Measurements from ENCODE around the gene SERTAD2. TPM values are rescaled to one million over a fixed set of nuclear protein-coding genes. Genes with fewer than 3 reads are reported as not detected.

The SERTAD2 gene
- total RNA-seq, 1 donor from 2014 or later: 9.8 TPM

- H3K36me3 Mint-ChIP-seq (ENCODE audit: low read depth, unreplicated experiment): no peaks in the 10 kb centered on the region
- TF ChIP-seq CTCF (IDR thresholded peaks at IDR 0.05; ENCODE audit: unreplicated experiment): no peak
- no peak for DNase-seq (ENCODE audit: low spot score)
- no peak overlapping the region for H3K27ac Mint-ChIP-seq (ENCODE audit: unreplicated experiment)
- no peaks in the 10 kb centered on the region for H3K9me3 Mint-ChIP-seq (ENCODE audit: unreplicated experiment)
- no peaks in the 10 kb centered on the region for H3K4me1 Mint-ChIP-seq (ENCODE audit: unreplicated experiment)
- H3K4me3 Mint-ChIP-seq (ENCODE audit: unreplicated experiment): no peak overlapping the region
- peaks cover 5% of the 10 kb centered on the region for H3K27me3 Mint-ChIP-seq (ENCODE audit: unreplicated experiment)
Measured at GRCh38 chr2:64615844-64616536, 37.7 kb downstream of the SERTAD2 start.

GRCh38 chr2:64615192-64615763, 38.4 kb downstream of the SERTAD2 start:
- H3K27ac Mint-ChIP-seq (ENCODE audit: unreplicated experiment): no peak overlapping the region
- peaks cover 6% of the 10 kb centered on the region for H3K27me3 Mint-ChIP-seq (ENCODE audit: unreplicated experiment)
- H3K9me3 Mint-ChIP-seq (ENCODE audit: unreplicated experiment): no peaks in the 10 kb centered on the region
- H3K4me3 Mint-ChIP-seq (ENCODE audit: unreplicated experiment): no peak overlapping the region
- no peaks in the 10 kb centered on the region for H3K36me3 Mint-ChIP-seq (ENCODE audit: low read depth, unreplicated experiment)
- no peaks in the 10 kb centered on the region for H3K4me1 Mint-ChIP-seq (ENCODE audit: unreplicated experiment)
- no peak for DNase-seq (ENCODE audit: low spot score)
- no peak for TF ChIP-seq CTCF (IDR thresholded peaks at IDR 0.05; ENCODE audit: unreplicated experiment)

GRCh38 chr2:64613276-64613675, 40.4 kb downstream of the SERTAD2 start:
- no peaks in the 10 kb centered on the region for H3K36me3 Mint-ChIP-seq (ENCODE audit: low read depth, unreplicated experiment)
- DNase-seq (ENCODE audit: low spot score): no peak
- no peak for TF ChIP-seq CTCF (IDR thresholded peaks at IDR 0.05; ENCODE audit: unreplicated experiment)
- H3K9me3 Mint-ChIP-seq (ENCODE audit: unreplicated experiment): no peaks in the 10 kb centered on the region
- H3K27ac Mint-ChIP-seq (ENCODE audit: unreplicated experiment): no peak overlapping the region
- H3K4me1 Mint-ChIP-seq (ENCODE audit: unreplicated experiment): peaks cover 5% of the 10 kb centered on the region
- peaks cover 9% of the 10 kb centered on the region for H3K27me3 Mint-ChIP-seq (ENCODE audit: unreplicated experiment)
- H3K4me3 Mint-ChIP-seq (ENCODE audit: unreplicated experiment): no peak overlapping the region

GRCh38 chr2:64612575-64613195, 41.0 kb downstream of the SERTAD2 start:
- no peak for TF ChIP-seq CTCF (IDR thresholded peaks at IDR 0.05; ENCODE audit: unreplicated experiment)
- Mint-ChIP-seq H3K4me3 (ENCODE audit: unreplicated experiment) (no peak overlapping the region), H3K27ac (ENCODE audit: unreplicated experiment) (no peak overlapping the region), H3K4me1 (ENCODE audit: unreplicated experiment) (peaks cover 10% of the 10 kb centered on the region), H3K27me3 (ENCODE audit: unreplicated experiment) (peaks cover 11% of the 10 kb centered on the region), H3K9me3 (ENCODE audit: unreplicated experiment) (no peaks in the 10 kb centered on the region), H3K36me3 (ENCODE audit: low read depth, unreplicated experiment) (no peaks in the 10 kb centered on the region)
- DNase-seq (ENCODE audit: low spot score): no peak

GRCh38 chr2:64610316-64610855, 43.3 kb downstream of the SERTAD2 start:
- H3K4me1 Mint-ChIP-seq (ENCODE audit: unreplicated experiment): peaks cover 17% of the 10 kb centered on the region
- H3K36me3 Mint-ChIP-seq (ENCODE audit: low read depth, unreplicated experiment): no peaks in the 10 kb centered on the region
- no peak overlapping the region for H3K4me3 Mint-ChIP-seq (ENCODE audit: unreplicated experiment)
- no peak overlapping the region for H3K27ac Mint-ChIP-seq (ENCODE audit: unreplicated experiment)
- DNase-seq (ENCODE audit: low spot score): no peak
- H3K27me3 Mint-ChIP-seq (ENCODE audit: unreplicated experiment): peaks cover 10% of the 10 kb centered on the region
- TF ChIP-seq CTCF (IDR thresholded peaks at IDR 0.05; ENCODE audit: unreplicated experiment): no peak
- no peaks in the 10 kb centered on the region for H3K9me3 Mint-ChIP-seq (ENCODE audit: unreplicated experiment)

Data from endothelial cell (in vitro differentiated cells).